CD4-positive, alpha-beta T cell treated with Interferon alpha-2 for 1 hour (primary cell): ENCODE results near the gene SLC8A1.
A peak's percentile ranks its signal among the peaks of the same experiment; 100 is the strongest.

ENCODE experiments used
- DNase-seq, 2 donors: peaks; one replicate each; pipeline ENCODE4 v3.0.0-alpha.2; 2020 to 2022

The SLC8A1 gene

DNA sequence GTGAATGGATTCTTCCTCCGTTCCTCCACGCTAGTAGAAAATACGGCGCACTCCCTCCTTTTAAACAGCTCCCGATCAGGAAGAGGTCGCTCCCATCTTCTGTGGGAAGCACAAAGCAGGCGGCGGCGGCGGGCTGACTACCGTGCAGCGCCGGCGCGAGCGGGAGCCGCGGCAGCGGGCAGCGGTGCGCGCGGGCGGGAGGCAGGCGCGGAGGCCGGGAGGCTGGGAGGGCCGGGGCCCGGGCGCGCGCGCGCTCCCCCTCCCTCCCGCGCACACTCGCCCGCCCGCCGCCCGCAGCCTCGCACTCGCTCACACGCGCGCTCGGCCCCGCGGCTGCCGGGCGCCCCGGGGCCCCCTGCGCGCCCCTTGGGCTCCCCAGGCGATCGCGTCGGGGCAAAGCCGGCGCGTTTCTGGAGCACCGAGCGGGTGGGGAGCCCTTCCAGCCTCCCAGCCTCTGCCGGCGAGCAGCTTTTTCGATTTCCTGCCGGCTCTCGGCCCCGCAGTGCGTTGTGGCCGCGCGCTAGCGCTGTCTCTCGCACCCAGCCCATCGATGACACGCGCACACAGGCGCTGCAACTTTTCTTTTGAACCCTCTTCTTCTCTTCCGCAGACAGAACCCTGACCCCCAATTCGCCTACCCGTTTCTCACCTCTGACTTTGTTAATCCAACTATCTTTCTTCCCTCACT is at the start of gene SLC8A1:
Gene SLC8A1 (minus strand): TSS at position 173 of the 688 bp plus-strand sequence.
- no peak for DNase-seq

DNA sequence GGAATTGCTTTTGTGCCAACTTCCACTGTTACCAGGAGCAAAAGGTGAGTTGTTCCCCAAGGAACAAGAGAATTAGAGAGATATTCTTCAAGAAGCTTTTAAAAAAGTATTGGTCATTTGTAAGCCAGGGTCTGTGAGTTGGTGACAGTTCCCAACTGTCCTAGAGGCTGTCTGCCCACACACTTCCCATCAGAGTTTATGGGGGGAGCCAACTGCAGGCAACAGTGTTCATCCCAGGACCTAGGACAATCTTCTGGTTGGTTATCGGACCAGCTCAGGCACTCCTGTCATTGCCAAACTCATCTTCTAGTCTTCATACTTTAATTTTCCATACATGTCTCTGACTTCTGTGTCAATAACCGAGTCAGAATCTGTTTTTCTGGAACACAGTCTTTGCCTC is 47.5 kb upstream of the SLC8A1 start:
- no peak for DNase-seq

DNA sequence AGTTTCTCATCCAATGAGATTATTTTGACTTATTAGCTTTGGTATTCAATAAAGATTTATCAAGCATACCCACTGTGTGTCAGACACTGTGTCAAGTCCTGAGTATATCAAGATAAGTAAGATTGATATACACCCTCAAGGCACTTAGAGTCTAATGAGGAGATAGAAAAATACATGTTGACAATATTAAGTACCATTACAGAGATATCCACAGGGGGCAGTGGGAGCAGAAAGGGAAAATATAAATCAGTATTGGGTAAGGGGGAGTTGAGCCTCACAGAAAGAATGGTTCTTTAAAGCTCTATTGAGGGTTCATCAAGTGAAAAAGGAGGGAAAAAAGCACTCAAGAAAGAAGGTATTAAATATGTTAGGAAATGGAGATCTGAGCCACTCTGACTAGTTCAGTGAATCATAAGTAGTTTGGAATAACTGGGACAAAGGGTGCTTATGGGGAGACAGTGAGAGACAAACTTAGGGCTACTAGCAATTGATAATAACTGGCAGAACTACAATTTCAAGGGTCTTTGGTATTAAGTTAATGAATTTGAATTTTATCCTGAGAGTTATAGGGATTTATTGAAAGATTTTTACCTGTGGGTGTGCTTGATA is 45.5 kb upstream of the SLC8A1 start:
- no peak for DNase-seq

DNA sequence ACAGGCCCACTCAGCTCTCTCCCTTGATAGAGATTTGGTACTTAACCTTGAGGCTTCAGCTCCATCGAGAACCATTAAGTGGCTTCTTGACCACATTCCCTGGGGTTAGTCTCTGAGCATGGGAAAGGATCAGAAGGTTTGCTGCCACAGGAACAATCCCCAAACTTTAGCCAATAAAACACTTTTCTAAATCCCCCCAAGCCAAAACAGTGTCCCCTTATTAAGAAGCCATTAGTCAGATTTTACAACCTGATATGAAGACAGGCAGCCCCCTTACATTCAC is 37.7 kb upstream of the SLC8A1 start:
- DNase-seq = no peak

DNA sequence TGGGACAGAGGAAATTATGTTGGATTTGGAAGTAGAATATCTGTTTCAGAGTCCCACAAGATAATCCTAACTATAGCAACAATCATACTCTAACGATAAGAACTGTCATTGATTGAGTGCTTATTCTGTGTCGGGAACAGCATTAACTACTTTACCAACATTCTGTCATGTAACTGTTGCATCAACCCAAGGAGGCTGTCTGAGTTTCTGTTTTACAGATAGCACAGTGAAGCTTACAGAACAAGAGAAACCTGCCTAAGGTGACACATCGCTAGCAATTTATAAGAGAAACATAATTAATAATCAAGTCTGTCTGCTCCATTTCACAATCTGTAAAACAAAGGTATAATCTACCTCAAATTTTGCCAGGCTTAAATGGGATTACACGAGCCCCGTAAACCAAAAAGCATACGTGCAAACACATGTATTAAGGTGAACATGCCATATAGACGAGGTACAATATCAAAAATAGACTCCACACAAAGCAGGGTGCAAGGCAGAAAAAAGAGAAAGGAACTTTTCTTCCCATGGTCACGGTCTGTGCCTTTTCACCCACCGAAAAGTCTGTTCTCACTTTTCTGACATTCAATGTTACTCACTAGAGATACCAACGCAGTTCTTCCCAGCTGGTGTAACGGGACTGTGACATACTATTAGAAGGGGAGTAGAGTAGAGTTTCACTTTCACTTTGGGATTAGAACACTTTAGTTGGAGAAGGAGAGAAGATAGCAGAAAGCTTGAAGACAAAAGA is 37.2 kb upstream of the SLC8A1 start:
- DNase-seq = peak in 1 of 2 donors; percentile 27

DNA sequence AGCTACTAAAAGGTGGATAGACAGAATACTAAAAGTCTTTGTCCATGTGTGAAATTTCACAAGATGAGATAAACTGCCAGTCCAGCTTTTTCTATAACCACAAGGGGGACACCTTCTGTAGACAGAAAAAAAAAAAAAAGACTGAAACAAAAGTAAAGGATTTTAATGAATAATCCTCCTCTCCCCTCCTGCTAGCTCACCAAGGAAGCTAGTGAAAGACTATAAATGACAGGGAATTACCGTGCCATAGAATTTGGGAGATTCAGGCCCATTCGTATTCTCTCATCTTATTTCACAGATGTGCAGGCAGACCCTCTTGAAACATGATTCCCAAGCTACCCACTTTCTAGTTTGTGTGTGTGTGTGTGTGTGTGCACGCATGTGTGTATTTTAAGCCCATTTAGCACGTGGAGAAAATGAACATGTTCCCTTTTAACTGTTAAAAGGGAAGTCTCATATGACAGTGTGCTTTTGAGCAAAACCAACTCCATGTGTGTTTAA is 36.3 kb upstream of the SLC8A1 start:
- no peak for DNase-seq

DNA sequence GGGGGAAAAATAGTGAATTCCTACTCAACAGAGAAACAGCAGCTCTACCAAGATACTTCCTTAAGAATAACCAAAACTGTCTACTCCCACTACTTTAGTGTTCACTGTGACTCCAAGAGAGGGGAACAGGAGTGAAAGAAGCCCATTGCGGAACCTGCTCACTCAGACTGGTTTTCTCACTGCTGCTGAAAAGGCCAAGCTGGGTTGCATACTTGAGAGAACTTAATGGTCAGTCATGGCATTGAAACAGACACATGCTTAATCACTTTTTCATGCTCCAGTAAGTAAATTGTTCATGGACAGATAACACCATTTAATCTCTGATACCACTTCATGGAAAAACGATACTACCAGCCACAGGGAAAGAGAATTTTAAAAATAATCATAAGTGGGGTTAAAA is 35.7 kb upstream of the SLC8A1 start:
- DNase-seq = peak in 1 of 2 donors; percentile 11

DNA sequence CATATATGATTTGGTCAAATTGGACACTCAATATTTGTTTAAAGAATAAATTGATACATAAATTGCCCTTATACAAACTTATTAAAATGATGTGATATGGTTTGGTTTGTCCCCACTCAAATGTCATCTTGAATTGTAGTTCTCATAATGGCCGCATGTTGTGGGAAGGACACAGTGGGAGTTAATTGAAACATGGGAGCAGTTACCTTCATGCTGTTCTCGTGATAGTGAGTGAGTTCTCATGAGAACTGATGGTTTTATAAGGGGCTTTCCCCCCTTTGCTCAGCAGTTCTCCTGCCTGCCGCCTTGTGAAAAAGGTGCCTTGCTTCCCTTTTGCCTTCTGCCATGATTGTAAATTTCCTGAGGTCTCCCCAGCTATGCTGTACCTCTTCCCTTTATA is 34.0 kb upstream of the SLC8A1 start:
- DNase-seq = no peak

DNA sequence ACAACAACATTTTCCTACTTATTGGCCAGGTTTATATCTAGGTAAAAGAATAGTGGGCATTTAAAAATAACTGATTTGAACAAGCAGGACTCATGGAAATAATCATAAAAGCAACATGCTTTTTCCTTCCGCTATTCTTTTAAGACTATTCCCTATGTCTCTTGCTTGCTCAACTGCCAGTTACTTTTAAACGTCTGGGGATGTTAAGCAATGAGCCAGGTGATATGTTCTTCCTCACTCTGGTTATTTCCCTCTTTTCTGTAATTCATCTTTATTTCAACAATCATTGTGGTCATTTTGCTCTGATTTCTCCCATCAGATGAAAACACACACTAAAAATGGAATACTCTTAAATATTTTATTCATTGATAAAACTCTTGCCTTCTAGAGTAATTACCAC is 33.4 kb upstream of the SLC8A1 start:
- no peak for DNase-seq

DNA sequence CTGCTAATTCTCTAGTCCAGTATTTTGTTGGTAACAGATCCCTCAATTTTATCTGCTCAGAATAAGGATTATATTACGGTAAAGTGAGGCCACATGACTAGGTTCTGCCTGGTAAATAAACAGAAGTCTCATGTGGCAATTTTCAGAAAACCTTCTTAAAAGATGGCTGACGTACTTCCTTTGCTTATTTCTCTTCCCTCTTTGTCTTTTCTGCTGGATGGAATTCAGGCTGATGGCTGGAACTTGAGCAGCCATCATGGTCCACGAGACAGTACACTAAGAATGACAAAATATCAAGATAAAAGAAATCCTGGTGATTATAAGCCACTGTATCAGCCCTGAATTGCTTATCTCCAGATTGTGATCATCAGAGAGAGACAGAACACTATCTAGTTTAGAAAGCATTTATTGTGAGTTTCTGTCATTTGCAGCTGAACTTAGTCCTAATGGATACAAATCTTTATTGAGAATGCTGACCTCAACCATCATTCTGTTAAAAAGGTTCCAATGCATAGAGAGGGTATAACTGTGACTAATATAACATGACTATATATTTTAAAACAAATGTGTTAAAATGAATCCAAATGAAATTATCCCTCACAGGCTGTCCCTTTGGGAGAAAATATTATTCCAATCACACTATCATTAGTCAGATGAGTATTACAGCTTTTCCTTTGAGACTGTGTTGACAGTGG is 31.8 kb upstream of the SLC8A1 start:
- DNase-seq = no peak

DNA sequence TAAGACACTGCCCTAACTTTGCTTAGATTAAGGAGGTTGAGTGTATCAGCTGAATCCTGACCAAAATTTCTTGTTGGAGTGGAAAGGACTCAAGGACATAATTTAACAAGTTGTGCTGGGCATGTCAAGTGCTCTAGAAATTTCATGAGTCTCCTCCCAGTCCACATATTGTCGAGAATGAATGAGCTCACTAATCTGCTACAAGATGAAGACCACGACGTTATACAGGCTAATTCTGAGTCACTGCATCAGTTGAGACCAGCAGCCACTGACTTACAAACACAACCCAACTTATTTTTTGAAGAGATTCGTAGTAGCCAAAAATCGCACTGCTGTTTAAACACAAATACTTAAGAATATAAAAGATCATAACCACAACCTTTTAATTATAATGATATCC is 28.7 kb upstream of the SLC8A1 start:
- no peak for DNase-seq

DNA sequence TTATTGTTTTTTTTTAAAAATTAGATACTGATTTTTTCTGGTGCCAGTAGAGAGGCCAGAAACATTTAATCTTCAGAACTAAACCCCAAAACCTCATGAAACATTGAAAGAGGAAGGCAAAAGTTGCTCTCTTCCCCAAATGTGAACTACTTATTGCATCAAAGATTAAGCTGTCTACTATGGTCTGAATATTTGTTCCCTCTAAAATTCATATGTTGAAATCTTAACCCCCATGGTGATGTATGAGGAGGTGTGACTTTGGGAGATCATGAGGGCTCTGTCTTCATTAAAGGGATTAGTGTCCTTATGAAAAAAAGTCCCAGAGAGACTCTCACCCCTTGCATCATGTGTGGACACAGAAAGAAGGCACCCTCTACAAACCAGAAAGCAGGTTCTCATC is 28.2 kb upstream of the SLC8A1 start:
- peak in 1 of 2 donors; percentile 10 for DNase-seq

DNA sequence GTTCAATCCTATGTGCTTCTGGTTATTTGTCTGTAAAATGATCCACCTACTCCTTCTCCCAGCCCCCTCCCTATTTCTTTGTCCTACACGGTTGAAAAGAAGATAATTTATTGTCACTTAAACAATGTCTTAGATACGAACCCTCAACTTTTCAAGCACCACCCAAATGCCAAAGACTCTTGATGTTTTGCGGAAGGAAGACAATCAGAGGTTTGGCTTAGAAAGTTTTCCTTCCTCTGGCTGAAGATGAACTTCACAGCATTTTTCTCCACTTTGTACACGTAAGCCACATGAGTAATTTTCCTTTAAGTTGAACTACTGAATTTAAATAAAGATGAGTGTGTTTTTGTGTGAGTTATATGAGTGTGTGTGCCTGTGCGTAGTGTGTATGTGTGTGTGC is 25.5 kb upstream of the SLC8A1 start:
- DNase-seq = no peak

DNA sequence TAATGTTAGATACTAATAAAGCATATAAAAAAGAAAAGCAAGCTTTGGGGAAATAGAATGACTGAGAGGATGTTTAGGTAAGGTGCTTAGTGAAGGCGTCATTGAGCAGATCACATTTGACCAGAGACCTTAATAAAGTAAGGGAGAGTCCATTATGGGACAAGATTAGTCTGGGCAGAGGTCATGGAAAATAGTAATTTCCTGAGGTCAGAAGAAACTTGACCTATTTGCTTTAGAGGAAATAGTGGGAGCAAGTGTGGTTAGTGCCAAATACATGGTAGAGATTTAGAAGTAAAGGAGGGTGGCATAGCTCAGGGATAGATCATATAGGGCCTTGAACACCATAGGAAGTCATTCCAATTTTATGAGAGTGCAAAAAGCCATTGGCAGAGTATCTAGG is 24.5 kb upstream of the SLC8A1 start:
- DNase-seq = no peak

DNA sequence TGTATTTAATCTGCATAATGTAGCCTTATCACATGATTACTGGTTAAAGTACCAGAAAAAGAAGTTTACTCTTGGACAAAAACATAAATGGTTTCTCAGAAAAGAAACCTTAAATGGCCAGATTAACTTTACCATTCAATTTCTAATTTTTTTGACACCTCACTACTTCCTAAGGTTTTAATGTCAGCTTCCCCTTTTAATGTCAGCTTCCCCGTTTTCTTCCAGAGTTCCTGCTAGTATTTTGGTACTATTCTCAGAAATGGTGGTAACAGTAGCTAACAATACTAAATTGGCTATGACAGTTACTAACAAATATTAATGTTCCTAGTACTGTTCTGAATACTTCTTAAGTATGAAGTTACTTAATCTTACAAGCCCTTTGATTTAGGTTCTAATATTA is 22.4 kb upstream of the SLC8A1 start:
- no peak for DNase-seq

DNA sequence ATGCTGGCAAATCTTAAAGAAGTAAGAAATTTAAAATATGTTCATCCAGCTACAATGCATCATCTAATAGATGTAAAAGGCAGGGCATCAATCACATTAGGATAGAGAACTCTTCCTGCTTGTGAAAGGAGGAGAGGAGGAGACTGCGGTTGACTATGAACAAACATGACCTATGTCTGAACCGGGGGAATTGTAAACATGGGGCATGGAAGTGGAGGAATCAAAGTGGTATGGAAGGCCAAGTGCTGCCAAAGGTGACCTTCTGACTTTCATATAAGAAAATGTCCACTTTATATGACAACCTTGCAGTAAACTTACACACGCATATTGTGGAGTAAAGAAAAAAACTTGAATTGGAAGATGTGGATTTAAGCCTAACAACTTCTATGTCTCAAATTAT is 20.0 kb upstream of the SLC8A1 start:
- no peak for DNase-seq

DNA sequence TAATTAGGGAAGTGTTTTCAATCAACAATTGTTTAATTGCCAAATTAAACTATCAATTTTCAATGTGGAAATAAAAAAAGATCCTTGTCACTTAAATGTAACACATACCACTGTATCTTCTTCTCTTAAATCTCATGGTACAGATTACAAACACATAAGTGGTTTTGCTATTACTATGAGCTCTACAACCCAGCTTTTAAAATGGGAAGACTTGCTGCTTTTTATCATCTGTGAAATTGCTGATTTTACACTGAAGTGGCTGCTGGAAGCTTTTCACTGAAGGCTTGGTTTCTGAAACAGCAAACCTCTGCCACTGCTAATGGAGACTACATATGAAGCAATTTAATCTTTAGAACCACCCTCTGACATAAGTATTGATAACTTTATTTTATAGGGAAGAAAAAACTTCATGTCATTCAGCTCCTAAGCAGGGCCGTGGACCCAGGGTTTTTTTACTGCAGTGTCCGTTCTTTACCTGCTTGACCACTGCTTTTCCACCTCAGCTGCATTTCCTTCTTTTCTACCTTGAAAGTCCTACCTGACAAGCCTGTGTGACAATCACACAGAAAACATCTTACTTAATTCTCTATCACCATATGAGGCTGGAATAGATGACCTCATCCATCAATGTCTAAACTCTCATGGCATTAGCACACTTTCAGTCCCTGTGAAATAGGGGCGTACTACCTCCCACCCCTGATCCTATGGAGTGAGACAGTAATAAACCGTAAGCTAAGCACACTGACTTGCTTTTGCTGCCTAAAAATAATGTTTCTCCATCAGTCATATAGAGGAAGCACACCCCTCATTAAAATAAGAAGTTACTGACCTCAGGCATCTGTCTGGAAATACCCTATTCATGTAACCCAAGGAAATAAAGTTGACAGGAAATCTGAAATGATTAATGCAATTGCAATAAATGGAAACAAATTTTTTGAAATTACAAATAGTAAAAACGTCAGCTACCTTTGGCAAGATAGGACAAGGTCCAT is 19.2 kb upstream of the SLC8A1 start:
- peak in 1 of 2 donors; percentile 12 for DNase-seq

DNA sequence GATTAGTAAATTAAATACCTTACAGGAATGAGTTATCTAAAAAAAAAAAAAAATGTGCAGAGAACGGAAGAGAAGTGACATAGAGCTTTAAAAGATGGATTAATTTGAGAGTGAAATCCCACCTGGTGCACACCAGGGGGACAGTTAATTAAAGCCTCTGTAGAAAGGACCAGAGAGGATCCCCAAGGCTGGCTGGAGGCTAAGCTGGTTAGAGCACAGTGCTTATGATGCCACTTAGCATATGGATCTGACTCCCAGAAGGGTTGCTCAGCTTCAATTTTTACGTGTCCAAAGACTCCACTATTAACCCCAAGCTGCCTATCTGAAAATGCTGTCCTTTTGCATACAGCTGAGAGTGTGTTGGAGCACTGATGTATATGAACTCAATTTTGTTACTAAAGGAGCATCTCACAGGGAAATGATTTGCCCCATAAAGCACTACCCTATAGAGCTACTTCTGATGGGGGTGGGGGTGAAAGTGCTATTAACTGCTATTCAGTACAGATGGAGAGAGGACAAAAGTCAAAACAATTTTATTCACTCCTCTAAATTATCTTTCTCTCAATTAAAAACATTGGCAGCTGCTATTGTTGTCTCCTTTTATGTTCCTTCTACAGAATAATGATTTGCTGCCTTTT is 15.2 kb upstream of the SLC8A1 start:
- no peak for DNase-seq

DNA sequence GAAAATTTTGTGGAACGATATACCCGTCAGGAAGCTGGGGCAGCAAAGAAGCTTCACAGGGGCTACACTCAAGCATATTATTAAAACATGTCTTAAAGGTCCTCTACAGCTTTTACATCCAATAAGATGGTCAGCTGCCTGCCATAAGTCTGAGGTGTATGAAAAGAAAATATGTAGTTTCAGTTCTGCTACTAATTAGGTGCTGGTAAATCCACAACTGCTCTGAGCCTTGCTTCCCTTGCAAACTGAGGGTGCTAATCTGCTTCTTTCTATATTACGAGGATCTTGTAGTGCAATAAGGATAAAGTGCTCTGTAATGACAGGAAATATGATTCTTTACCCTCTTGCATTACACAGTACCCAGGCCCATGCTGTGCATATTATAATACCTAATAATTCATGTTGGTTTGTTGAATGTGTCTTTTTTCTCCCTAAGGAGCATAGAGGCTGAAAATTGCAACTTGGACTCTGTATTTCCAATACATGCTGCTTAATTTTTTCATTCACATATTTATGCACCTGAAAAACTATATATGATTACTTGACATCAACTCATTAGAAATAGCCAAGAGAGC is 14.5 kb upstream of the SLC8A1 start:
- DNase-seq = no peak

DNA sequence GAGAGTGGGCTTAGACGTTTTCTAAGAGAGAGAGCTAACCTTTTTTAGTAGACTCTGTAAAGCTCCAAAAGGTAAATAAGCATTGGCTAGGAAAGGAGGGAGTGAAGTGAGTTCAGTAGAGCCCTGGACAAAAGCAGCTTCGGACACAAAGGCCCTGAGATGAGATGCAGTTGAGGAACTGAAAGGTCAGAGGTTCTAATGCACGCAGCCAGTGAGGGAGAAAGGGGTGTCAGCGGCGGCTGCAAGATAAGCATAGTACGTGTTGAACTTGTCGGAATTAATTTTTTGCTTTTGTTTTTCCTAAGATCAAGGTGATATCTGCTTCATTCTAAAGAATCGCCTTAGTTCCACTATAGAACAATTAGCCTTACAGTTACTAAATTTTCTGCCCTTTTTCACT is 11.2 kb upstream of the SLC8A1 start:
- DNase-seq = no peak

DNA sequence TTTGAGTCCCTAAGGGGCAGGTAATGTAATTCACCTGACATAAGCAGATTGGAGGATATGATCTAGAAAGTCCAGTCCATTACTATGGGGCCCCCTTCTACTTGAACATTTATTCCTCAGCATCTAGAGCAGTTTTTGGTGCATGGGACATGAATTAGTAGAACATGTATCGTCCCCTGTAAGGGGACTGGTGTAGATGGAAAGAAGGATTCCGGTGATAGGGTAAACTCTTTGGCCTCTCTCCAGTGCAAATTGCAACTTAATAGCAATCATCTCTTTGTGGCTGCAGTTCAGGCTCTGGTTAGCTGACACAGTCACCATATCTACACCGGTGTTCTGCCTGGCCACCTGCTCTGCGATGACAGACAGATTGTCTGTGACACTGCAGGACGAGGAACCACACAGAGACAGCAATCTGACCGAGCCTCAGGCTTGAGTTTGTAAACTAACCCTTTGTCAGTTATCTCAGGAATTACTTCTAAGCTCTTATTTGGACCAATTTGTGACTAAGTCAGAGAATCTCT is 6.4 kb upstream of the SLC8A1 start:
- DNase-seq = no peak
